Epithelial cell of proximal tubule (primary cell): ENCODE results near the gene LIMA1. TPM values are rescaled to one million over a fixed set of nuclear protein-coding genes. Genes with fewer than 3 reads are reported as not detected.
"Not testable (repeated sequence)": the region's sequence is repeated elsewhere in the genome, so short reads cannot be mapped to it uniquely, and the experiment has no call there.

Experiments used
- DNase-seq: peaks from one replicate; pipeline ENCODE4 v3.0.0-alpha.2; 2011; ENCODE audit warnings: low read depth
- H3K4me3 ChIP-seq: 2 replicates; pipeline ENCODE4 v1.5.1; 2011; ENCODE audit warnings: low read depth, mild to moderate bottlenecking, low read length
- CTCF ChIP-seq: conservative IDR thresholded peaks from 2 replicates; pipeline ENCODE4 v1.5.1; 2012; ENCODE audit warnings: low read depth, mild to moderate bottlenecking, low read length
- total RNA-seq: library from RNA; depleted of rRNA; stranded (reverse); fragments of >200 nt; gene quantifications from 2 replicates; pipeline ENCODE4 v1.2.3, GENCODE V29; 2015

Gene LIMA1
- total RNA-seq, 1 donor from 2014 or later = 67.7 TPM

GRCh38 chr12:50256761-50257160 is 26.6 kb downstream of the LIMA1 start:
- TF ChIP-seq CTCF = no peak
- no peak for DNase-seq
- H3K4me3 ChIP-seq = no peak overlapping the region

- no peak for DNase-seq
- no peak overlapping the region for H3K4me3 ChIP-seq
- no peak for TF ChIP-seq CTCF
Measured at GRCh38 chr12:50252977-50253602, 30.2 kb downstream of the LIMA1 start.

- no peak for TF ChIP-seq CTCF
- no peak overlapping the region for H3K4me3 ChIP-seq
- no peak for DNase-seq
Measured at GRCh38 chr12:50251619-50252252, 31.6 kb downstream of the LIMA1 start.

- DNase-seq = no peak
- H3K4me3 ChIP-seq = no peak overlapping the region
- no peak for TF ChIP-seq CTCF
Measured at GRCh38 chr12:50249464-50250182, 33.7 kb downstream of the LIMA1 start.

- H3K4me3 ChIP-seq = no peak overlapping the region
- TF ChIP-seq CTCF = no peak
- no peak for DNase-seq
Measured at GRCh38 chr12:50248883-50249282, 34.4 kb downstream of the LIMA1 start.

- DNase-seq = no peak
- TF ChIP-seq CTCF = no peak
- no peak overlapping the region for H3K4me3 ChIP-seq
Measured at GRCh38 chr12:50248411-50248810, 34.9 kb downstream of the LIMA1 start.

GRCh38 chr12:50247665-50248064 is 35.7 kb downstream of the LIMA1 start:
- not testable (repeated sequence) for DNase-seq, H3K4me3 ChIP-seq
